ENCODE results near the gene R3HDM2.

DNA sequence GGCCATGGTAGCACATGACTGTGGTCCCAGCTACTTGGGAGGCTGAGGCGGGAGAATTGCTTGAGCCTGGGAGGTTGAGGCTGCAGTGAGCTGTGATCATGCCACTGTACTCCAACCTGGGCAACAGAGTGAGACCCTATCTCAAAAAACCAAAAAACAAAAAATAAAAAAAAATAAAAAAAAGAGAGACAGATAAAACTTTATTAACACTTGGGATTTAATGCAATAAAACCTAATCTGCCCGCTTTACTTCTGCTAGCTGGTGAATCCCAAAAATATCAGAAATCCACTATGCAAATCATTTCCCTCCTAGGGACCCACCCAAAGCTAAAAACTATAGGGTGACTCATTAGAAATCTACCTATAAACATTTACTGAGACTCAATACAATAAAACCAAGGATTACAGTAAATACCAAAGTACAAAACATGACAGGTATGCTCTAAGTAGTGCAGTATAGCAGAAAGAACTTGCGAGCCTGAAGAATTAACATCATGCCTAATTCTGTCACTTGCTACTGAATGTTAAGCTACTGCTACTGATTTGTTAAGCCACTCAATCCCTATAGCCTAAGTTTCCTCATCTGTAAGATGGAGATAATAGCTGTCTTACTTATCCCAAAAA lies 129.8 kb downstream of the R3HDM2 start:
- TF ChIP-seq GABPA (IDR thresholded peaks at IDR 0.05 in 1 of 2, conservative IDR thresholded peaks at IDR 0.05 in 1 of 2) (no peak), TAF1 (conservative IDR thresholded peaks at IDR 0.05) (no peak), JUND (IDR thresholded peaks at IDR 0.05) (no peak), FOXA1 (IDR thresholded peaks at IDR 0.05) (no peak), RAD21 (IDR thresholded peaks at IDR 0.05) (no peak)
- TF ChIP-seq, protein P1, sequence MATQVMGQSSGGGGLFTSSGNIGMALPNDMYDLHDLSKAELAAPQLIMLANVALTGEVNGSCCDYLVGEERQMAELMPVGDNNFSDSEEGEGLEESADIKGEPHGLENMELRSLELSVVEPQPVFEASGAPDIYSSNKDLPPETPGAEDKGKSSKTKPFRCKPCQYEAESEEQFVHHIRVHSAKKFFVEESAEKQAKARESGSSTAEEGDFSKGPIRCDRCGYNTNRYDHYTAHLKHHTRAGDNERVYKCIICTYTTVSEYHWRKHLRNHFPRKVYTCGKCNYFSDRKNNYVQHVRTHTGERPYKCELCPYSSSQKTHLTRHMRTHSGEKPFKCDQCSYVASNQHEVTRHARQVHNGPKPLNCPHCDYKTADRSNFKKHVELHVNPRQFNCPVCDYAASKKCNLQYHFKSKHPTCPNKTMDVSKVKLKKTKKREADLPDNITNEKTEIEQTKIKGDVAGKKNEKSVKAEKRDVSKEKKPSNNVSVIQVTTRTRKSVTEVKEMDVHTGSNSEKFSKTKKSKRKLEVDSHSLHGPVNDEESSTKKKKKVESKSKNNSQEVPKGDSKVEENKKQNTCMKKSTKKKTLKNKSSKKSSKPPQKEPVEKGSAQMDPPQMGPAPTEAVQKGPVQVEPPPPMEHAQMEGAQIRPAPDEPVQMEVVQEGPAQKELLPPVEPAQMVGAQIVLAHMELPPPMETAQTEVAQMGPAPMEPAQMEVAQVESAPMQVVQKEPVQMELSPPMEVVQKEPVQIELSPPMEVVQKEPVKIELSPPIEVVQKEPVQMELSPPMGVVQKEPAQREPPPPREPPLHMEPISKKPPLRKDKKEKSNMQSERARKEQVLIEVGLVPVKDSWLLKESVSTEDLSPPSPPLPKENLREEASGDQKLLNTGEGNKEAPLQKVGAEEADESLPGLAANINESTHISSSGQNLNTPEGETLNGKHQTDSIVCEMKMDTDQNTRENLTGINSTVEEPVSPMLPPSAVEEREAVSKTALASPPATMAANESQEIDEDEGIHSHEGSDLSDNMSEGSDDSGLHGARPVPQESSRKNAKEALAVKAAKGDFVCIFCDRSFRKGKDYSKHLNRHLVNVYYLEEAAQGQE (IDR thresholded peaks at IDR 0.05), result no peak
- TF ChIP-seq, protein P2, sequence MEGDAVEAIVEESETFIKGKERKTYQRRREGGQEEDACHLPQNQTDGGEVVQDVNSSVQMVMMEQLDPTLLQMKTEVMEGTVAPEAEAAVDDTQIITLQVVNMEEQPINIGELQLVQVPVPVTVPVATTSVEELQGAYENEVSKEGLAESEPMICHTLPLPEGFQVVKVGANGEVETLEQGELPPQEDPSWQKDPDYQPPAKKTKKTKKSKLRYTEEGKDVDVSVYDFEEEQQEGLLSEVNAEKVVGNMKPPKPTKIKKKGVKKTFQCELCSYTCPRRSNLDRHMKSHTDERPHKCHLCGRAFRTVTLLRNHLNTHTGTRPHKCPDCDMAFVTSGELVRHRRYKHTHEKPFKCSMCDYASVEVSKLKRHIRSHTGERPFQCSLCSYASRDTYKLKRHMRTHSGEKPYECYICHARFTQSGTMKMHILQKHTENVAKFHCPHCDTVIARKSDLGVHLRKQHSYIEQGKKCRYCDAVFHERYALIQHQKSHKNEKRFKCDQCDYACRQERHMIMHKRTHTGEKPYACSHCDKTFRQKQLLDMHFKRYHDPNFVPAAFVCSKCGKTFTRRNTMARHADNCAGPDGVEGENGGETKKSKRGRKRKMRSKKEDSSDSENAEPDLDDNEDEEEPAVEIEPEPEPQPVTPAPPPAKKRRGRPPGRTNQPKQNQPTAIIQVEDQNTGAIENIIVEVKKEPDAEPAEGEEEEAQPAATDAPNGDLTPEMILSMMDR (IDR thresholded peaks at IDR 0.05; ENCODE audit: low read depth, low read length, missing input control), result no peak

Measured in liver (tissue), 3 donors.